ENCODE data around the gene TMEM87B.
"Not testable (repeated sequence)": the region's sequence is repeated elsewhere in the genome, so short reads cannot be mapped to it uniquely, and the experiment has no call there.

The TMEM87B gene

DNA sequence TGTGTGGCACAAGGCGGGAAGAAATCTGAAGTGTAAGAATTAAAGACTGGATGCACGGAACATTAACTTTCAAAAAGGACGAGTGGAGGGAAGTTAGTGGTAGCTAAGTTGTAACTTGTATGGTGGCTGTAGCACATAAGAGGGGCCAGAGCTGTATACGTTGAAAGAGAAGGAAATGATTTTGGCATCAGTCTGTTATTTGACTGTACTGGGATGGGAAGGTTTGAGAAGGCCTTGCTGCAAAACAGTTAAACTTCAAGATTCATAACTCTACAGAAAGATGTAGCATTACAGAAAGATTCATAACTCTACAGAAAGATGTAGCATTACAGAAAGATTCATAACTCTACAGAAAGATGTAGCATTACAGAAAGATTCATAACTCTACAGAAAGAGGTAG is 58.3 kb downstream of the TMEM87B start:
- in situ Hi-C loops (cut with MboI; ENCODE audit: low sequenced_read_pairs): not testable (repeated sequence)

- in situ Hi-C loops (cut with MboI; ENCODE audit: low sequenced_read_pairs): no loop called here
These were observed 63.1 kb downstream of the TMEM87B start for GRCh38 chr2:112118148-112118547.

DNA sequence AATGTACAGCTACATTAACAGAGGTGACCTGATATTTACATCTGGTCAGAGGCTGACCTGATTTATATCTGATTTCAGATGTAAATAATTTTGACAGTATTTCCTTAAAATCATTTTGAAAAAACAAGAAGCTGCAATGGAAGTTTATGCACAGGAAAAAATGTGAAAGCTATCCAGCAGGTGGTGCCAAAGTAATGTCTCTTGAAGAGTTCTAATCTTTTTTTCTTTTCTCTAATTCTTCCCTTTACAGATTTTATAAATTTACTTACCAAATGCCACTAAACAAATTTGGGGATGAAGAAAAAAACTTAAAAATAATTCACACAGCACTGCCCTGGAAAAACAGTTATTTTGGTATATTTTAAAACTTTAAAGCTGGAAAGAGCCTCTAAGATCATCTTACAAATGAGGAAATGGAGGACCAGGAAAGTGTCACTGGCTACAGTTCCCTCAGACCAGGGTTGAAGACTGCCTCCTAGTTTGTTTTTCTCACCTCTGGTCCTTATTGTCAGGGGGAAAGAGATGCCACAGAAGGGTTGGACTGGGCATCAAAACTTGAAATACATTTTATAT is 66.7 kb downstream of the TMEM87B start:
- in situ Hi-C loops (cut with MboI; ENCODE audit: low sequenced_read_pairs): no loop called here

DNA sequence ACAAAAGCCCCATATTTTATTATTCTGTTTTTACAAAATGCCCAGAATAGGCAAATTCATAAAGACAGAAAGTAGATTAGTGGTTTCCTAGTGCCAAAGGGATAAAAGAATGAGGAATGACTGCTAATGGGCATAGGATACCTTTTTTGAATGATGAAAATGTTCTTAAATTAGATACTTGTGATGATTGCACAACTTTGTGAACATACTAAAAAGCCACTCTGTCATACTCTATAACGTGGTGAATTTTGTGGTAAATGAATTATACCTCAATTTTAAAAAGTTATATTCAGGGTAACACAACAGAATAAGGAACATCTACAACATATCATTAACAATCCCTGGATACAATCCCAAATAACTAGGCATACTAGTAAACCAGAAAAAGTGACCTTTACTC is 74.0 kb downstream of the TMEM87B start:
- in situ Hi-C loops (cut with MboI; ENCODE audit: low sequenced_read_pairs): no loop called here

- in situ Hi-C loops (cut with MboI; ENCODE audit: low sequenced_read_pairs): no loop called here
These were observed 78.3 kb downstream of the TMEM87B start for GRCh38 chr2:112133344-112133743.

- in situ Hi-C loops (cut with MboI; ENCODE audit: low sequenced_read_pairs): no loop called here
These were observed 79.1 kb downstream of the TMEM87B start for GRCh38 chr2:112134120-112134519.

DNA sequence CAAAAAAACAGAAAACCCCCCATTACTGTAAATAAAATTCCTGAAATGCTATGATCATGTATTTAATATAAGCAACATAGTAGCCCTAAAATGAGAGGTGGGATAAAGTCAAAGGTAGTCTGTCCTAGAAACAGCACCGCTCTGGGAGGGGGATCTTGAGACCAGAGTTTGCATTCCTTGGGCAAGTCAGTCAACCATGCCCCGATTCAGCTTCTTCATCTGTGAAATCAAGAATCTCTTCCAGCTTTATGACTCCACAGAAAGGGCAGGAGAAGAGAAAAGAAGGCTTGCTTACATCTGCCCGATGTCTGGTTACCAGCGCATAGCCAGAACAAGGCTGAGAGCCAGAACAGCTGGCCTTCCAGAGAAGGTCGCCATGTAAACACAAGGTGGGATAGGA is 81.0 kb downstream of the TMEM87B start:
- in situ Hi-C loops (cut with MboI; ENCODE audit: low sequenced_read_pairs): no loop called here

GRCh38 chr2:112137516-112138158 is 82.6 kb downstream of the TMEM87B start:
- in situ Hi-C loops (cut with MboI; ENCODE audit: low sequenced_read_pairs): no loop called here

DNA sequence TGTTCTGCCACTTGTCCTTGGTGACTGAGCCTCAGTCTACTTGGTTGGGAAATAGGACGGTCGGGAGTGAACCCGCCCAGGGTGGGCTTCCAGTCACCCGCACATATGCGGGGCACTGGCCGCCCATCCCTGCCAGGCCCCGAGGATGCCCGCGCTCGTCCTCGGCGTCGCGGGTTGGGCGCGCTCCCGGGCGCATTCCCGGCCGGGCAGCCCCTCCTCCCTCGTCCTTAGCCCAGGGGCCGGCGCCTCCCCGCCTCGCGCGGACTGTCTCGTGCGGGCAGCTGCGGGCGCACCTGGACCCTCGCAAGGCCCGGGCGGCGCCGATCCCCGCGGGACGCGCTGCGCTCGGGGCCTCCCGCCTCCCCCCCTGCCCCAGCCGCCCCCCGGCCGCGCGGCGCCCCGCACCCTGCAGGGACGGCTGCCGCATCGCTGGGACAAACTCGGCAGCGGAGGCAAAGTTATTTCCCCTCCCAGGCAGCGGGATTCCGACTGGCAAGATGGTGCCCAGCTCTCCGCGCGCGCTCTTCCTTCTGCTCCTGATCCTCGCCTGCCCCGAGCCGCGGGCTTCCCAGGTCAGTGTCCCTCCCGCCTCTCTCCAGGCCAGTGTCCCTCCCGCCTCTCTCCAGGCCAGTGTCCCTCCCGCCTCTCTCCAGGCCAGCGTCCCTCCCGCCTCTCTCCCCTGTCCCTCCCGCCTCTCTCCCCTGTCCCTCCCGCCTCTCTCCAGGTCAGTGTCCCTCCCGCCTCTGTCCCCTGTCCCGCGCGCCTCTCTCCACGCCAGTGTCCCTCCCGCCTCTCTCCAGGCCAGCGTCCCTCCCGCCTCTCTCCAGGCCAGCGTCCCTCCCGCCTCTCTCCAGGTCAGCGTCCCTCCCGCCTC is 83.3 kb downstream of the TMEM87B start, which contains the start of gene FBLN7:
FBLN7 (plus strand) TSS at position 227 of the 874 bp plus-strand sequence; CDS start at position 498, 271 bp downstream.
- in situ Hi-C loops (cut with MboI; ENCODE audit: low sequenced_read_pairs): no loop called here

GRCh38 chr2:112139033-112139614 is 84.1 kb downstream of the TMEM87B start:
- in situ Hi-C loops (cut with MboI; ENCODE audit: low sequenced_read_pairs): not testable (repeated sequence)

GRCh38 chr2:112139661-112140204 is 84.7 kb downstream of the TMEM87B start:
- in situ Hi-C loops (cut with MboI; ENCODE audit: low sequenced_read_pairs): not testable (repeated sequence)

DNA sequence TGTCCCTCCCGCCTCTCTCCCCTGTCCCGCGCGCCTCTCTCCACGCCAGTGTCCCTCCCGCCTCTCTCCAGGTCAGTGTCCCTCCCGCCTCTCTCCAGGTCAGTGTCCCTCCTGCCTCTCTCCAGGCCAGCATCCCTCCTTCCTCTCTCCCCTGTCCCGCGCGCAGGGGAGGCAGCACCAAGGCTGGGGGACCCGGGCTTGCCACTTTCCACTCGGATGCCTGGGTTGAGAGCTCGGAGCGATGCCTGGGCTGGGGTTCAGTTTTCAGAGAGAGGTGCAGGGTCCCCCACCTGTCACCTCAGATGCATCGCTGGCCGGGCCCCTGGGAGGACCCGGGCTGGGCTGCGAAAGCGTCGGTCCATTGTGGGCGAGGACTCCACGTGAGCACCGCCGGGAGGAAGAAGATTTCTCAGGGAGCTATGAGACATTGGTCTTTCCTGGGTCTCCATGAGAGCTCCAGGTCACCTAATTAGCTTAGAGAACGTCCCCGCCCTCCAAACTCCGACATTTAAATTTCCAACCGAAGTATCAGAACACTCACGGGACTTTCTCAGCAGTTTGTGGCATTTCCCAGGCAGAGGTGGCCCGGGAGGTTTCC is 85.2 kb downstream of the TMEM87B start:
- in situ Hi-C loops (cut with MboI; ENCODE audit: low sequenced_read_pairs): no loop called here

DNA sequence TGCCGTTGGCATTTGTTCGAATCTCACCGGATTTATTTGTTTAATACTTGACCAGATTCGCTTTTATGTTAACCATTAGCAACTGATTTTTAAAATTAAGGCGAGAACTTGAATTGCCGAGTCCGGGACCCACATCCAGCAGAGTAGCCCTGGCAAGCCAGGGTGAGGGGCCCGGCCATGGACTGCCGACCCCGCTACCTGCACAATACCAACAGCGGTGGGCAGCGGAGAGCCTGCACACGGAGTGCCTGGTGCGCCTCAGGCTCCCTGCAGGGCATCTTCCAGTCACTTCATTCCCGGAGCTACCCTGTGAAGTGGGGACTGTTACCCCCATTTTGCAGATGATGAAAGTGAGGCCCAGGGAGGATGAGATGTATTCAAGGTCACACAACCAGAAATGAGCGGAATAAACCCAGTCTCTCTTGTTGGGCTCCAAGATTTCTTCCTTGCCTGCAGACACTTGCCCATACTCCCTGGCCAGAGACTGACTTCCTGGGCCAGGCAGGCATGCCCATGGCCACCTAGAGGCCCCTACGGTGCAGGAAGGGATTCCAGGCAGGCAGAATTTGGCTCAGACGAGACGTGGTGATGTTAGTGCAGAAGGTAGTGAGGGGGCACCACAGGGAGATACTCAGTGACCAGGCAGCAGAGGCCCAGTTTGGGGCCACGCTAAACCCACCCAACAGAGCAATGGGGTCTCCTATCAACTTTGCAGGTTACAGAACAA is 86.0 kb downstream of the TMEM87B start:
- in situ Hi-C loops (cut with MboI; ENCODE audit: low sequenced_read_pairs): no loop called here

DNA sequence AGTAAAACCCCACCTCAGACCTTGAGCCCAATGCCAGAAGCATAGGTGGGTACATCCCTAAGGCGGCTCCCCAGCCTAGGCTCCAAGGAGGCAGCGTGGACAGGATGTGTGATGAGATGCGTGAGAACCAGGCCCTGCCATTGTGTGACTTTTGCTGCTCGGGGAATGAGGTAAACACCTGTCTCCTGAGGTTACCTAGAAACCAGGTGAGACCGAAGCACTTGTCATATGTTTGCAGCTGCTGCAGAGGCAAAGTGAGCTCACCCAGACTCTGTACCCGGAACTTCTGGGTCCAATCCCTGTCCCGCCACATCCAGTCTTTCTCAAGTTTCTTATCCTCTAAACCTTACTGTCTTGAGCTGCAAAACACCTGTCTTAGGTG is 86.5 kb downstream of the TMEM87B start:
- in situ Hi-C loops (cut with MboI; ENCODE audit: low sequenced_read_pairs): no loop called here

DNA sequence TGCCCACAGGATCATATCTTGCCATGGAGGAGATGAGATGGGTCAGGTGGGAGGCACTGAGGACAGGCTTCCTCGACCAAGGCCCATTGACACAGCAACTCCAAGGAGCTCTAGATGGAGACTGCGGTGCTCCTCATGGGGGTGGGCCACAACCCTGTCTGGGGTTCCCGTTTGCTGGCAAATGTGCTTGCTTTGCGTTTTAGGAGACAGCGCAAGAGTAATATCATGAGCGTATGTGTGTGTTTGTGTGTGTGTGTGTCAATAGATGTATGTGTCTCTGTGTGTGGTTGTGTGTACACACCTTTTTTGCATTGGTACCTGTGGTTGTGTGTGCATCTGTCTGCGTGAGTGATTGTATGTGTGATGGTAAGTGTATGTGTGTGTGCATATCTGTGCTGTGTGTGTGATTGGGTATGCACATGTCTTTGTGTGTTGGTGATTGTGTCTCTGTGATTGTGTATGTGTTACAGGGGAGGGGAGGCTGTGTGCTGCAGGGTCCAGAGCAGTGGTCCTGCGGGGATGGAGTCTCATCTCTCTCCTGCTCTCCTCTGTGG is 87.5 kb downstream of the TMEM87B start:
- in situ Hi-C loops (cut with MboI; ENCODE audit: low sequenced_read_pairs): no loop called here

DNA sequence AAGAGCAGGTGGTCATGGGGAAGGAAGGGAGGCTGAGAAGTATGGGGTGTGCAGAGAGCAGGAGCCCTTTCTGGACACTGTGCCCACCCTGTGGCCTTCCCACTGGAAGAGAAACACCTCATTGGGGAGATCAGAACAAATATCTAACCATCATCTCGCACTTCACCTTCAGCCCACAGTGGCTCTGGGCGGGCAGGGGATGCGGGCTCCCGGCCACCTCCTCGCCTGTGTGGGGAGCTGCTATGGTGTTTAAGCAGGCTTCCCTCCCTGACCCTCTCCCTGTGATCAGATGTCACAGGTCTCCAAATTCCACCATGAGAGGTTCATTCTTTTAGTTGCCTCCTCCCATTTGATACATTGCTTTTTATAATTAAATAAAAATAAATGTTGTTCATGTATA is 88.1 kb downstream of the TMEM87B start:
- in situ Hi-C loops (cut with MboI; ENCODE audit: low sequenced_read_pairs): no loop called here

DNA sequence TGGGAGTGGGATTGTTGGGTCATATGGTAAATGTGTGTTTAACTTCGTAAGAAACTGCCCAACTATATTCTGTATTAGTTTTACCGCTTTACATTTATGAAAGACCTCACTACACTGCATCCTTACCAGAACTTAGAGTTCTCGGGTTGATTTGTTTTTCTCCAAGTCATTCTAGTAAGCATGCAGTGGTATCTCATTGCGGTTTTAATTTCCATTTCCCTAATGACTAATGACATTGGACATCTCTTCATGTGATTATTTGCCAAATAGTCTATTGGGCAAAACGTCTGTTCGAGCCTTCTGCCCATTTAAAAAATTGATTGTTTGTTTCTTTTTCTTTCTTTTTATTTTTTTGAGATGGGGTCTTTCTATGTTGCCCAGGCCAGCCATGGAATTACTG is 89.9 kb downstream of the TMEM87B start:
- in situ Hi-C loops (cut with MboI; ENCODE audit: low sequenced_read_pairs): no loop called here

GRCh38 chr2:112147382-112148168 is 92.5 kb downstream of the TMEM87B start:
- in situ Hi-C loops (cut with MboI; ENCODE audit: low sequenced_read_pairs): no loop called here

GRCh38 chr2:112148477-112148876 is 93.4 kb downstream of the TMEM87B start:
- in situ Hi-C loops (cut with MboI; ENCODE audit: low sequenced_read_pairs): no loop called here

Measured in HL-60/S4 treated with phorbol 12-myristate 13-acetate at 8.2 ng/mL for 4 days and 3 days (cell line).